Epithelial cell of prostate (primary cell): ENCODE data around the gene C2CD3.
"Not testable (repeated sequence)": the region's sequence is repeated elsewhere in the genome, so short reads cannot be mapped to it uniquely, and the experiment has no call there.

Experiments used
- DNase-seq: peaks from one replicate; pipeline ENCODE4 v3.0.0-alpha.2; 2011; ENCODE audit warnings: low read depth, low spot score
- H3K27ac ChIP-seq: fragments of 450-650 bp; 2 replicates; pipeline ENCODE4 v1.5.1; 2017; ENCODE audit warnings: mild to moderate bottlenecking

The C2CD3 gene

DNA sequence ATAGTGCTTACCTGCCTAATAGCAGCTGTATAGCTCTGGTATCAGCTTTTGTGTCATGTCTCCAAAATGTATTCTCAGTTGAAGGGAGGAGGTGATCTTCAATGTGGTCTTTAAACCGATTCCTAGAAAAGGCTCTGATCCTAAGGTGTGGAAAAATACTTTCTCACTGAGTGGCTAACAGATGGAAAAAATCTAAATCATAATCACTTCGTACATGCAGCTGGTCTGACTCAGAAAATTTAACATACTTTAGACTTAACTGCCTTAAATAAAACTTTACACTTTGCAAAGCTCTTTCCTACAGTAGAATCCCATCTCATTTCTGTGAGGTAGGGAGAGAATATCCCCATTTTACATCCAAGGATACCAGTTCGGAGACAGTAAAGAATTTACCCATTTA lies 38.0 kb downstream of the C2CD3 start:
- DNase-seq, result no peak
- H3K27ac ChIP-seq, result no peak overlapping the region

DNA sequence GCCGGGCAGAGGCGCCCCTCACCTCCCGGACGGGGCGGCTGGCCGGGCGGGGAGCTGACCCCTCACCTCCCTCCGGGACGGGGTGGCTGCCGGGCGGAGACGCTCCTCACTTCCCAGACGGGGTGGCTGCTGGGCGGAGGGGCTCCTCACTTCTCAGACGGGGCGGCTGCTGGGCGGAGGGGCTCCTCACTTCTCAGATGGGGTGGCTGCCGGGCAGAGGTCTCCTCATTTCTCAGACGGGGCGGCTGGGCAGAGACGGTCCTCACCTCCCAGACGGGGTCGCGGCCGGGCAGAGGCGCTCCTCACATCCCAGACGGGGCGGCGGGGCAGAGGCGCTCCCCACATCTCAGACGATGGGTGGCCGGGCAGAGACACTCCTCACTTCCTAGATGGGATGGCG lies 41.7 kb downstream of the C2CD3 start:
- DNase-seq, H3K27ac ChIP-seq: not testable (repeated sequence)

- no peak for DNase-seq
Measured at GRCh38 chr11:74123008-74123448, 47.8 kb downstream of the C2CD3 start.

DNA sequence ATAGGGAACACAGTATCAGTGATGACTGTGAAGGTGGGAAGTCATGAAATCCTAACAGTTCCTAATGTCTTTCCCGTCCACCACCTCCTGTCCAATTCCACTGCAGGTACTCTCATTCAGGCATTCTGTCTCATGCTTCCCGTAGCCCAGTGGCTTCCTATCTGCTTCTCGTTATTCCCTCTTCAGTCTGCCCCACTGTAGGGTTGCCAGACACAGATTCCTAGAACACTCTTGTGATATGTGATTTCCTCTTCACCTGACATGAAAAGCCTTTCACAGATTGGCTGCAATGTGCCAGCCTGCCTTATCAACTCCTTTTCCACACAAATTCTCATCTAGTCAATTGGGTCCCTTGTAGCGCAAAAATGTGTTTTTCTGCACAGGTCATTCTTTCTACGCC lies 49.0 kb downstream of the C2CD3 start:
- no peak for DNase-seq
- H3K27ac ChIP-seq, result no peak overlapping the region

More at GRCh38 chr11:74123008-74123448, 47.8 kb downstream of the C2CD3 start:
- no peak overlapping the region for H3K27ac ChIP-seq

- not testable (repeated sequence) for H3K27ac ChIP-seq, DNase-seq
Measured at GRCh38 chr11:74120260-74121035, 50.4 kb downstream of the C2CD3 start.

GRCh38 chr11:74116719-74117118 lies 54.1 kb downstream of the C2CD3 start:
- no peak for DNase-seq
- H3K27ac ChIP-seq, result no peak overlapping the region

DNA sequence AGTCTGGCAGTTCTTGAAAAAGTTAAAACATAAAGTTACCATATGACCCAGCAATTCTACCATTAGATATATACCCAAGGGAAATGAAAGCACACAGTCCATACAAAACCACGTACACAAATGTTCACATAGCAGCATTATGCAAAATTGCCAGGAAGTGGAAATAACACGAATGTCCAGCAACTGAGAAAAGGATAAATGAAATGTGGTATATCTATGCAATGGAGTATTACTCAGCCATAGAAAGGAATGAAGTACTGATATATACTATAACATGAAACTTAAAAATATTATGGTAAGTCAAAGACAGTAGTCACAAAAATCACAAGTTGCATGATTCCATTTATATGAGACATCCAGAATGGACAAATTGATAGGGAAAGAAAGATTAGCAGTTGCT lies 57.9 kb downstream of the C2CD3 start:
- DNase-seq, result no peak
- no peak overlapping the region for H3K27ac ChIP-seq

GRCh38 chr11:74106124-74106523 lies 64.7 kb downstream of the C2CD3 start:
- H3K27ac ChIP-seq, result no peak overlapping the region
- DNase-seq, result no peak

GRCh38 chr11:74102321-74102720 lies 68.5 kb downstream of the C2CD3 start:
- no peak for DNase-seq
- no peak overlapping the region for H3K27ac ChIP-seq

GRCh38 chr11:74100735-74101134 lies 70.1 kb downstream of the C2CD3 start:
- DNase-seq, result no peak
- no peak overlapping the region for H3K27ac ChIP-seq

DNA sequence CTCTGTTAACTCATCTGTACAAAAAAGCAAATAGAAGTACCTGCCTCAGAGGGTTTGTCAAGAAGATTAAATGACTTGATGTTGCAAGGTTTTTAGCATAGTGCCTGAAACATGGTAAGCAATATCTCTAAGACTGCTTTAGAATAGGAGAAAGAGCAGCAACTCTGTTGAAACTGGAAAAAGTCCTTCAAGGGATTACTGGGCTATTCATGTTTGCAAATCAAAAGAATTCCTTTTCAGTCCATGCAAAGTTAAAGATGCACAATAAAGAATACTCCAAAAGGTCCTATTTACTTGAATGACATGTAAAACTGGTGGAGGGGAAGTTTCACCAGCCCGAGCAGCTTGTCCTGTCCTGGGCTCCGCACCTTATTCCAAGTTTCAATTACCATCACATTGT lies 70.6 kb downstream of the C2CD3 start:
- H3K27ac ChIP-seq, result no peak overlapping the region
- no peak for DNase-seq

DNA sequence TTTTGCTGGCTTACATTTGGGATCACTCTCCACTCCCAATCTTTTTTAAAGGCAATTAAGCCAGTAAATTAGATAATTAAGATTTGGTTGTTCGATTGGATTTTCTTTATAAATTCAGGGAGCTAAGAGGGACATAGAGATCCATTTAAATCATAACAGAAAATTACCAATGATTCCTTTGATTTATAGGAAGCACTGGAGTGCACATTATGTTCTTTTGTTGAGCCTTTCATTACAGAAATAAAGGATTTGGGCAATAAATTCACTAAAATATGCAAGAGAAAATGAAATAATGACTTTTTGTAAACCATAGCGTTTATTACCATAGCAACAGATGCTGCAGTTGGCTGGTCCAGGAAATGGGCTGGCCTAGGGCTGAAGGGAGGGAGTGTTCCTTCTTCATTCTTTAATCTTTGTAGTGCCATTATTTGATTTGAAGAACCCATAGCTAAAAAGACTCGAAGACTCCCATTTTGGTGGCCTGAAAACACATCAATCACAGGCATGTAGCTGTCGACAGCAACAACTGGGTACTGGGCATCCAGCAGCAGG lies 73.0 kb downstream of the C2CD3 start:
- H3K27ac ChIP-seq, result no peak overlapping the region
- no peak for DNase-seq

GRCh38 chr11:74094393-74094792 lies 76.4 kb downstream of the C2CD3 start:
- no peak overlapping the region for H3K27ac ChIP-seq
- DNase-seq, result no peak

DNA sequence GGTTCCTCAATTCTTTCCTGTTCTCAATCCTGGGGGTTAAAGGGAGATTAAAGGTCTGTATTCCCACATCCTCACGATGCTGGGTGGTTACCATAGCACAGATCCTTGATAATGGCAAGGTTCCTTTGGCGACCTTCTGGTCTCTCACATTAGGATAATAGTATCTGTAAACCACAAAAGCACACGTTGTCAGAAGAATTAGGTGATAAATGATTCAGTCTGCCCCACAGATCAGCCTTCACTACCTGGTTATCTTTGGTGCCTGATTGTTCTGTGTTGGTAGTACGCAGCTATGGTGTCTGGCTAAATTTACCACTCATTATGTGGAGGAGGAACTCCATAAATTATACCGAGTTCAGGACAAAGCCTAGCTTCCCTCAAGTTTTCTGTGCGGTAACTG lies 78.4 kb downstream of the C2CD3 start:
- DNase-seq, result no peak
- H3K27ac ChIP-seq, result no peak overlapping the region

GRCh38 chr11:74091549-74091948 lies 79.3 kb downstream of the C2CD3 start:
- no peak overlapping the region for H3K27ac ChIP-seq
- no peak for DNase-seq

DNA sequence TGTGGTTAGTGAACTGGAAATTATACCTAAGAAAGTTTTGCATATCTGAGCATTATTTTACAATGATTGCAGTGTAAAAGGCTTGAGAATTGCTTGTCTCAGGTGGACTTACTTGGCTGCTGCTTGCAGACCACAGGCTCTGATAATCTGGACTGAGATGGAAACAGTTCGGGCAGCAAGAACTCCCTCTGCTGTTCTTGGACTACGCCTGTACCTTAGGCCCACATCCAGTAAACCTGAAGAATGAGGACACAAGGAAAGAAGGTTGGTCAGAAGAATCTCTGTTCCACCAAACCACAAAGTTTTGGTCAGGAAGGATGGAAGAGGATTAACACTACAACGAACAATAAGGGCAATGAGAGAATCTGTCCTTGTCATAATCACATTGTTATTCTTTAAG lies 80.1 kb downstream of the C2CD3 start:
- H3K27ac ChIP-seq, result no peak overlapping the region
- DNase-seq, result no peak

DNA sequence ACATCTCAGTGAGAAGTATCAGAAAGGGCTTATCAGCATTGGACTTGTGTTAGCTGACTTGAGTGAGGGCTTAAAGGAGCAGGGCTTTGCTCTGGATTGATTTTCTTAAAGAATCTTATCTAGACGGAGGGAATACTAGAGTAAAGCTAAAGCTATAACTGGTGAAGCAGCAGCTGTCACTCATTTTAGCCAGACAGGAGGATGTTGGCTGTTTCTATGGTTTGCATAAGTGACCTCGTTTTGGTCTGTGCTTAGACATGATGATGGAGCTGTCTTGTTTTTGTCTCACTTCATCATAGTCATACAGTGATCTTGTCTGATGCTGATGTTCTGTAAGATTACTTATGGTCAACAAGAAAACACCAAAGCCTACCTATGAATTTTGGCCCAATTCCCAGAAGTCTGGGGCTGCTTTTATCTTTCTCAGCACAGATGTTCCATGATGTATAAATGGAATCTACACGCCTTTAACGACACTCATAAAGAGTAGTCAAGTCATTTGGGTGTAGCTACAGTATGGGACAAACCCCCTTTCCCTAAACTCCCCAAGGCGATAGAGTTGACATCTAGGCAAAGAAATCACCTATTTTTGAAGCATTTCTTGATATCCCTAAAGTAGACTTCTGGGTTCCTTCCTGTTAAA lies 84.4 kb downstream of the C2CD3 start:
- H3K27ac ChIP-seq, result no peak overlapping the region
- no peak for DNase-seq

DNA sequence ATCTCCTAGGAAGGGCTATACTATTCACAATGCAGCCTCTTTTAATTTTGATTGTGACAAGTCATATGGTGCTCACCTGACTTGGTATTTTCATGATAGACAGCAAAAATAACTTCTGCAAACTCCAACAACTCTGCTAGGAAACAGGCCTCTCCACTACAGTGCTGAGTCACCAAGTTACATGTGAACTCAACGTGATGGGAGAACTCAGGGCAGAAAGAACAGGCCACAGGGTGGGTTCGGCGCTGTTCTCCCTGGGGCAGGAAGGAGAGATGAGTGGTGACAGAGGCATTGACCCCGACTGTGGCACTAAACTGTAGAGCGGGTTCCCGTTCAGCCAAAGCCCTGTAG lies 85.3 kb downstream of the C2CD3 start:
- DNase-seq, result no peak
- no peak overlapping the region for H3K27ac ChIP-seq

GRCh38 chr11:74084796-74085541 lies 85.8 kb downstream of the C2CD3 start:
- no peak overlapping the region for H3K27ac ChIP-seq
- no peak for DNase-seq

DNA sequence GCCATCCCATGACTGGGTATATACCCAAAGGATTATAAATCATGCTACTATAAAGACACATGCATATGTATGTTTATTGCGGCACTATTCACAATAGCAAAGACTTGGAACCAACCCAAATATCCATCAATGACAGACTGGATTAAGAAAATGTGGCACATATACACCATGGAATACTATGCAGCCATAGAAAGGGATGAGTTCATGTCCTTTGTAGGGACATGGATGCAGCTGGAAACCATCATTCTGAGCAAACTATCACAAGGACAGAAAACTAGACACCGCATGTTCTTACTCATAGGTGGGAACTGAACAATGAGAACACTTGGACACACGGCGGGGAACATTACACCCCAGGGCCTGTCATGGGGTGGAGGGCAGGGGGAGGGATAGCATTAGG lies 86.9 kb downstream of the C2CD3 start:
- not testable (repeated sequence) for H3K27ac ChIP-seq, DNase-seq

- no peak overlapping the region for H3K27ac ChIP-seq
Measured at GRCh38 chr11:74081428-74081827, 89.4 kb downstream of the C2CD3 start.

More at GRCh38 chr11:74081428-74081827, 89.4 kb downstream of the C2CD3 start:
- DNase-seq, result no peak
